HG02938 (cell line): ENCODE measurements around the gene PNN.
"Not testable (repeated sequence)": the region's sequence is repeated elsewhere in the genome, so short reads cannot be mapped to it uniquely, and the experiment has no call there.

Experiments
- ATAC-seq: cut with Tn5 transposase; IDR thresholded peaks from one replicate; pipeline ENCODE4 v1.9.1; 2021; ENCODE audit warnings: mild to moderate bottlenecking, moderate library complexity; ENCODE audit not compliant: unreplicated experiment

Gene PNN

GRCh38 chr14:39180553-39180952, 5.5 kb downstream of the PNN start:
- ATAC-seq: no peak

- no peak for ATAC-seq
Measured at GRCh38 chr14:39181026-39181692, 6.1 kb downstream of the PNN start.

DNA sequence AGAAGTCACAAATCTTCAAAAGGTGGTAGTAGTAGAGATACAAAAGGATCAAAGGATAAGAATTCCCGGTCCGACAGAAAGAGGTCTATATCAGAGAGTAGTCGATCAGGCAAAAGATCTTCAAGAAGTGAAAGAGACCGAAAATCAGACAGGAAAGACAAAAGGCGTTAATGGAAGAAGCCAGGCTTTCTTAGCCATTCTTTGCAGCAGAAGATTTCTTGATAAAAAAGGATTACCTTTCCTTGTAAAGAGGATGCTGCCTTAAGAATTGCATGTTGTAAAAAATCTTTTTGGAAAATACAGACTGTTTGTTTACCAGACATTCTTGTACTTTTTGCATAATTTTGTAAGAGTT, 6.6 kb downstream of the PNN start:
- ATAC-seq: no peak

- ATAC-seq: no peak
Measured at GRCh38 chr14:39182770-39183684, 8.0 kb downstream of the PNN start.

- not testable (repeated sequence) for ATAC-seq
Measured at GRCh38 chr14:39183685-39184003, 8.6 kb downstream of the PNN start.

GRCh38 chr14:39184628-39185255, 9.7 kb downstream of the PNN start:
- no peak for ATAC-seq

DNA sequence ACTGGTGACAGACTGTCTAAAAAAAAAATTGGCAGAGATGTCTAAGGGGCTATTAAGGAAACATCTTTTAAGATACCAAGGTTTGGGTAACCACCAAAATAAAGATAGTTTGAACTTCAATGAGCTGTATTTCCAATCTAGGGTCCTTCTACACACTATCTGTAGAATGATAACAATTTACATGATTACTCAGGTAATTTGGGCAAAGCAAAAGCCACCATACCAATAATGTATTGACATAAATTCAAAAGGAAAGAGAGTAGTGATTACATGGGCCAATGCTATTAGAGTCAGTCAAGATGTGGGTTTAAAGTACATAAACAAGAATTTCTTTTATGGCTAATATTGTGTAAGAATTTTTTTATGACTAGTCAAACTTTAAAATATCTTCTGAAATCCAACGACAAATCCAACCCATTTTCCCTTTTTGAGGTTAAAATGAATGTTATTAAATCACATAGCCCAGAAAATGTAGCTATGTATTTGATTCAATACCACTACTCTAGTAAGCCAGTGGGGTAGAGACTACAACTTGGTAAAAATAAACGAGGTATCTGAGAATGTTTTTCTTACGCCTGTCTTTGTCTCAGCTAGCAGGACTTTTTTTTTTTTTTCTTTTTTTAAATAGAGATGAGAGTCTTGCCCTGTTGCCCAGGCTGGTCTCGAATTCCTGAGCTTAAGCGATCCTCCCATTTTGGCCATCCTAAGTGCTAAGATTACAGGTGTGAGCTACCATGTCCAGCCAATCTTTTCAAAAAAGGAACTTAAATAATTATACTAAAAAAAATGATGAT, 10.4 kb downstream of the PNN start:
- no peak for ATAC-seq

GRCh38 chr14:39186941-39187525, 12.0 kb downstream of the PNN start:
- ATAC-seq: no peak

- ATAC-seq: no peak
Measured at GRCh38 chr14:39203659-39204606, 28.9 kb downstream of the PNN start.

GRCh38 chr14:39207430-39207829, 32.4 kb downstream of the PNN start:
- not testable (repeated sequence) for ATAC-seq

DNA sequence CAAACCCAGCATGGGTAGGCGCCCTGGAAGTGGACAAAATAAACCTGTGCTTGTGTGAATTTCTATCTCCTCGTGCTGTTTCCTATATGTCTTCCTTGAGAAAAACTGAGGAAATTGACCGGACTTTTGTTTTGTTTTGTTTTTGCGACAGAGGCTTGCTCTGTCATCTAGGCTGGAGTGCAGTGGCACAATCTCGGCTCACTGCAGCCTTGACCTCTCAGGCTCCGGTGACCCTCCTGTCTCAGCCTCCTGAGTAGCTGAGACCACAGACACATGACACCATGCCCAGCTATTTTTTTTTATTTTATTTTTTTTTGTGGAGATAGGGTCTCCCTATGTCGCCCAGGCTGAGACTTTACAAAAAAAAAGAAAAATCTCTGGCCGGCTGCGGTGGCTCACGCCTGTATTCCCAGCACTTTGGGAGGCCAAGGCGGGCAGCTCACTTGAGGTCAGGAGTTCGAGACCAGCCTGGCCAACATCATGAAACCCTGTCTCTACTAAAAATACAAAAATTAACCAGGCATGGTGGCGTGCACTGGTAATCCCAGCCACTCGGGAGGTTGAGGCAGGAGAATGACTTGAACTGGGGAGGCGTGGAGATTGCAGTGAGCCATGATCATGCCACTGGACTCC, 36.2 kb downstream of the PNN start:
- ATAC-seq: no peak

DNA sequence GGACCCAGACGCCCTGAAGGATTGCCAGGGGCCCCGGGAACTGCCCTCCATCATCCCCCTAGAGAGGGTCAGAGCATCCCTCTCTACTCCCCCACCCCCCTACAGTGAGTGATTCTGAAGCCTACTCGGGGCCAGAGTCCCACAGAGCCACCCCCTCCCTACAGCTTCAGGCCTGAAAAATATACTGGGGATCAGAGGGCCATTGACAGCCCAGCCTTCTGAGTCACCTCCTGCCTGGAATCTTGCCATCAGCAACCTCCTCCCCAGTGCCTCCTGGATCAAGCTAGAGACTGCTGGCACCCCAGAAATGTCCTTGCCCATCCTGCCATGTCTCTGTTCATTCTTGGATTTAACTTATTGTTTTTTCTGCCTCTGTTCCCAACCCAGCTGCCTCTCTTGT, 37.0 kb downstream of the PNN start:
- ATAC-seq: no peak

DNA sequence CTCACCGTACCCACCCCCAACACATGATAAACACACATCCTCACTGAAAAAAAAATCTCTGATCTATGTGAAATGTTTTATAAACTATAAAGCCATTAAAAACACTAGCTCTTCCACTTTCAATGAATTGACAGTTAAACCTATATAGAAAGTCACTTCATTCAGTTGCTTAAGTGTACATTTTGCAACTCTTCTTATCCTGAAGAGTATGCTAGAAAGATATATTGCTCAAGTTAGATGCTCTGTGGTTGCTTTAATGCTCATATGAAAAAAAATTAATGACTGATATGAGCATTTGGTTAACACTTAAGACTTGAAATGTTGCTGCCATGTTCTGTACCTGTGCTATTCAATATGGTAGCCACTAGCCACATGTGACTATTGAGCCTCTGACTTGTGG, 37.6 kb downstream of the PNN start:
- no peak for ATAC-seq

DNA sequence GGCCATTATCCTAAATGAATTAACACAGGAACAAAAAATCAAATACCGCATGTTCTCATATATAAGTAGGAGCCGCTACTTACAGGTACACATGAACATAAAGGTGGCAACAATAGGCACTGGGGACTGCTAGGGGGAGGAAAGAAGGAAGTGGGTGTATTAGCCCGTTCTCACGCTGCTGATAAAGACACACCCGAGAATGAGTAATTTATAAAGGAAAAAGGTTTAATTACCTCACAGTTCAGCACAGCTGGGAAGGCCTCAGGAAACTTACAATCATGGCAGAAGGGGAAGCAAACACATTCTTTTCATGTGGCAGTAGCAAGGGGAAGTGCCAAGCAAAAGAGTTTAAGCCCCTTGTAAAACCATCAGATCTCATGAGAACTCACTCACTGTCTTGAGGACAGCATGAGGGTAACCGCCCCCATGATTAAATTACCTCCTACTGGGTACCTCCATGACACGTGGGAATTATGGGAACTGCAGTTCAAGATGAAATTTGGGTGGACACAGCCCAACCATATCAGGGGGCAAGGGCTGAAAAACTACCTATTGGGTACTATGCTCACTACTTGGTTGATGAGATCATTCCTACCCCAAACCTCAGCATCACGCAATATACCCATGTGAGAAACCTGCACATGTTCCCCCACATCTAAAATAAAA, 42.3 kb downstream of the PNN start:
- ATAC-seq: no peak

DNA sequence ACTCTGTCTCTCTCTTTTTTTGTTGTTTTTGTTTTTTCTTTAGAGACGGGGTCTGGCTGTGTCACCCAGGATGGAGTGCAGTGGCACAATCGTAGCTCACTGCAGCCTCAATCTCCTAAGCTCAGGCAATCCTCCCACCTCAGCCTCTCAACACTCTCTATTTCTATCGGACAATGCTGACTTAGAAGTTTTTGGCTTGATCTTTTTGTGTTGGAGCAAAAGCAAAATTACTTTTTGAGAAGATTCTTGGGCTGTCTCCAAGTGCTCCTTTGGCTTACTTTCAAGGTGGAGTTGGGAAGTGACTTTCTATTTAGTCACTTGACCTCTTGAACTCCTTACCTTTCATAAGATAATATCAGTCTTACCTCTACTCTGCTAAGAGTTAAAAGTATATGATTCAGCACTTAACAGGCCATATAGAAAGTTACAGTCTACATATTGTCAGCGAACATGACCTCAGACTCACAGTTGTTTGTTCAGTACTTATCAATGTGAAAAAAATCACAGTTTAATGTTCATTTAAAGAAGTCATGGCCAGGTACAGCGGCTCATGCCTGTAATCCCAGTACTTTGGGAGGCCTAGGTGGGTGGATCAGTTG, 43.2 kb downstream of the PNN start:
- ATAC-seq: no peak

DNA sequence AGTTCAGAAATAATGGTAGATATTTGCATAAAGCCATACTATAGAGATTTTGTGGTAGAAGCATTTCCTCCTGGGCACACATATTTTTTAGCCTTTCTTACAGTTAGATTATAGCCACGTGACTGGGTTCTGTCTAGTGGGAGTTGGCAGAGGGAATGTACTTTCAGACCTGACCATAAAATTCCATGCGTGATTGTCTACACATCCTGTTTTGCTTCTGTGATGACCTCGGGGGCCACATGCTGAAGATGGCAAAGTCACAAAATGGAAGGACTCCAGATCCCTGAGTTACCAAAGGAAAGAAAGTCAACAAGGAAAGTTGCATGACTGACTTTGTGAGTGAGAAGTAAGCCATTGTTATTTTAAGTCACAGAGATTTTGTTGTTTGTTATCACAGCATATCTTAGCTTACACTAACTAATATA, 44.0 kb downstream of the PNN start:
- no peak for ATAC-seq

DNA sequence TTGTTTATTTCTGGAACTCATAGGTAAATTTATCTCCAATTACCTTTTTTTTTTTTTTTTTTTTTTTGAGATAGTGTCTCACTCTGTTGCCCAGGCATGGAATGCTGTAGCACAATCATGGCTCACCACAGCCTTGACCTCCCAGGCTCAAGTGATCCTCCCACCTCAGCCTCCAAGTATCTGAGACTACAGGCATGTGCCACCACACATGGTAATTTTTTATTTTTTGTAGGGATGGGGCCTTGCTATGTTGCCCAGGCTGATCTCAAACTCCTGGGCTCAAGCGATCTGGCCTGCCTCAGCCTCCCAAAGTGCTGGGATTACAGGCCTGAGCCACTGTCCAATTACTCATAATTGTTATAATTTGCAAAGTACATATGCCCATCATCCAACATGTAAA, 45.4 kb downstream of the PNN start:
- ATAC-seq: not testable (repeated sequence)

DNA sequence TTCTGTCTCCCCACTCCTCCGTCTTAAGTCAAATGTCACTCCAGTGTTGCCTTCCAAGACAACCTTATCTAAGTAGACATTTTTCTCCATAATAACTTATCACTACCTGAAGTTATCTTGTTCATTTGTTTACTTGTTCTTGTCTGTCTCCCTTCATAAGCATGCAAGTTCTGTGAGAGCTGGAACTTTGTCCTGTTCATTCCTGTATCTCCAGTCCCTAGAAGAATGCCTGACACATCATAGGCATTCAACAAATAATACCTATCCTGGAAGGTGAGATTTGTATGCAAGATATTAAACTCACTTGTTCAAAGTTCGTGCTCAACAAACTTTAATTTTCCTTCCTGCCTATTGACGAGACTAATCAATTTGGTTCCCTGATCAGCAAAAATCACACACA, 53.0 kb downstream of the PNN start:
- no peak for ATAC-seq
